ENCODE results near the gene TTLL7. TPM values are rescaled to one million over a fixed set of nuclear protein-coding genes. Genes with fewer than 3 reads are reported as not detected.
A peak's percentile ranks its signal among the peaks of the same experiment; 100 is the strongest.
"Not testable (repeated sequence)": the region's sequence is repeated elsewhere in the genome, so short reads cannot be mapped to it uniquely, and the experiment has no call there.

TTLL7 gene
- total RNA-seq, 1 donor from 2014 or later = 92.7 TPM

DNA sequence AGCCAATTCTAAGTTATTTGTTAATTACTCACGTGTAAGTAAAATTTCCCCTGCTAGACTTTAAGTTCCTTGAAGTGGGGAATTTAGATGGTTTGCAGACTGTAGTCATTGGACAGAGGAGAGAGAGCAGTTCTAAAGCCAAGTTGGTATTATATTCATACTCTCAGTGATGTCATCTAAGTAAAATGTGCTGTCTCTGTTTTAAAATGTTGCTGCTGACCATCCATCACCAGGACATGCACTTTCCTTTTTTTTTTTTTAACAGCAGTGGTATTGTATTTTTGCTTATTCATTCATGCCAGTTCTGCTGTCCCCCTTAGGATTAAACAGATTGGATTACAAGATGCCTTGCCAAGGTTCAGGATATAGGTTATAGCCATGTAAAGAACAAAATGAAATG is 2.3 kb downstream of the TTLL7 start:
- DNase-seq (ENCODE audit: low spot score) = peak; percentile 71

DNA sequence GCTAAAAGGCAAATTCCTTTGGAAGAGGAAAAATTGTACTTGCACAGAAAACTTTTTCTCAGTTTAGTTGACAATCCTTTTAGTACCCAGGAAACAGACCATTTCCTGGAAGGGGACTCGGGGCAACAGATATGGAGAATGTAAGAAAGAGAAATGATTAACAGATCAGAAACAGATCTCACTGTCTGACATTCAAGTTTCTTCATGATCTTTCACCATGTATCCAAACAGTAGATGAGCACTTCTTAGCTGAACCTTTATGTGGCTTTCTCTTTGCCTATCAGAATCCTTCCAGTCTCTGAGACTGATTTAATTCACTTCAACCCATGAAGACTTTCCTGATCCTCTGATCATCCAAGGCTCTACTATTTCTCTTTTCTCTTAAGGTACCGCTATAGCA is 2.7 kb downstream of the TTLL7 start:
- DNase-seq (ENCODE audit: low spot score) = no peak

DNA sequence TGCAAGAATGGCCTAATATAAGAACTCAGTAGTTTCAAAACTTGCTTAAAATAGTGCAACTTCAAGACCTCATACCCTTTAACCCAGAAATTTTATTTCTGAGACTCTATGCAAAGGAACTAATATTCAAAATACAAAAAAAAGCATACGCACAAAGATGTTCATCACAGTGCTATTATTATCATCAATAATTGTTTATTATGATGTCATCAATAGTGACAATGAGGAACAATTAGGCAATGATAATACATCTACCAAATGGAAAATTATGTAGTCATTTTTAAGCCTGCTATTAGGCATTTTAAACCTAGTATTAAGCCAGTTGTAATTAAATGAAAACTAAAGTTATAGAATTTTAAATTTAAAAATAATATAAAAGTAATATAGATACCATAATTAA is 3.3 kb downstream of the TTLL7 start:
- DNase-seq (ENCODE audit: low spot score) = no peak

DNA sequence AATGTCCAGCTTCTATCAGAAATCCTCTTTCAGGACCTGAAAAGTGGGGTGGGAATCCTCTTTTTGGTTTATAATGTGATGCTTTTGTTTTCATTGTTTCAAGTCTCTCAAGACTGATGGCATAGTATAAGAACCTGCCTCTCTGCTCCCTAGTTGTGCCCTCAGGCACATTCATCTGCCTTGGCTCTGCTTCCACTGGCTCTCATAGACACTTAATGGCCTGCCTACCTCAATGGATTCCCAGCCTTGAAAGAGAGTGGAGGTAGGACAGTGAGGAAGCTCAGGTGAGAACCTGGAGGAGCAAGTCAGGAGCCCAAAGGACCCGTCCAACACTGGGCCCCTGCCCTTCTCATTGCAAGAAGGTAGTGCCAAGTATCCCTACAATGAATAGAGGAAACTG is 4.8 kb downstream of the TTLL7 start:
- DNase-seq (ENCODE audit: low spot score) = no peak

DNA sequence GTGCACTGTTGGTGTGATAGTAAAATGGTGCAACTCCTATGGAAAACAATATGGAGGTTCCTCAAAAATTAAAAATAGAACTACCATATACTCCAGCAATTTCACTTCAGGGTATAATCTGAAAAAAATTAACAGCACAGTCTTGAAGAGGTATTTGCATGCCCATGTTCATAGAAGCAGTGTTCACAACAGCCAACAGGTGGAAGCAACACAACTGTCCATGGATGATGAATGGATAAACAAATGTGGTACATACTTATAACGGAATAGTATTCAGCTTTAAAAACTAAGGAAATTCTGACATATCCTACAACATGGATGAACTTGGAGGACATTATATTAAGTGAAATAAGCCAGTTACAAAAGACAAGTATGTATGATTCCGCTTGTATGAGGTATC is 8.2 kb downstream of the TTLL7 start:
- DNase-seq (ENCODE audit: low spot score) = no peak

DNA sequence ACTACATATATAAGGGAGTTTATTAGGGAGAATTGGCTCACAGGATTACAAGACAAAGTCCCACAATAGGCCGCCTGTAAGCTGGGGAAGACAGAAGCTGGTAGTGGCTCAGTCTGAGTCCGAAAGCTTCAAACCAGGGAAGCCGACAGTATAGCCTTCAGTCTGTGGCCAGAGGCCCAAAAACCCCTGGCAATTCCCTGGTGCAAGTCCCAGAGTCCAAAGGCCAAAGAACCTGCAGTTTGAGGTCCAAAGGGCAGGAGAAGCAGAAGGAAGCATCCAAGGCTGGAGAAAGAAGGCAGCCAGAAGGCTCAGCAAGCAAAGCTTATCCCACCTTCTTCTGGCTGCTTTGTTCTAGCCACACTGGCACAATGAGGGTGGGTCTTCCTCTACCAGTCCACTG is 13.9 kb downstream of the TTLL7 start:
- no peak for DNase-seq (ENCODE audit: low spot score)

DNA sequence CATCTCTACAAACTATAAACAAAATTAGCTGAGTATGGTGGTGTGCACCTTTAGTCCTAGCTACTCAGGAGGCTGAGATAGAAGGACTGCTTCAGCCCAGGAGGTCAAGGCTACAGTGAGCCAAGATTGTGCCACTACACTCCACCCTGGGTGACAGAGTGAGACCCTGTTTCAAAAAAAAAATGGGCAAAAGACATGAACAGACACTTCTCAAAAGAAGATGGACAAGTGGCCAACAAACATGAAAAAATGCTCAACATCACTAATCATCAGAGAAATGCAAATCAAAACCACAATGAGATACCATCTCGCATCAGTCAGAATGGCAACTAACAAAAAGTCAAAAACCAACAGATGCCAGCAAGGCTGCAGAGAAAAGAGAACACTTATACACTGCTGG is 15.0 kb downstream of the TTLL7 start:
- not testable (repeated sequence) for DNase-seq (ENCODE audit: low spot score)

DNA sequence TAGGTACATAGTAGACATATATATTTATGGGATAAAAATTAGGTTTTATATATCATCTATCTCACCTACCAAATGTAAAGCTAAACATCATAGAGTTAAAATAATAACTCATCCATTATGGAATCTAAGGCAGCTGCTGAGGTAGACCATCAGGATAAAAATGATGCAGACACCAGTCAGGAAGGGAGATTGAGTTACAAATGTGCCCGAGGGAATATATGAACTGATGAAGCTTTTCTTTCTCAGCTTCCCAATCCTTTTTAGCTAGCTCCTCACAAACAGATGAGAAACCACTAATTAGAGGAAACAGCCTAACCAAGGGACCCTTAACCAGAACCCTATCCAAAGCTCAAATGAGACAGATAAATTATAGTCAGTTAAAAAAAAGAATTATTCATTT is 20.9 kb downstream of the TTLL7 start:
- no peak for DNase-seq (ENCODE audit: low spot score)

DNA sequence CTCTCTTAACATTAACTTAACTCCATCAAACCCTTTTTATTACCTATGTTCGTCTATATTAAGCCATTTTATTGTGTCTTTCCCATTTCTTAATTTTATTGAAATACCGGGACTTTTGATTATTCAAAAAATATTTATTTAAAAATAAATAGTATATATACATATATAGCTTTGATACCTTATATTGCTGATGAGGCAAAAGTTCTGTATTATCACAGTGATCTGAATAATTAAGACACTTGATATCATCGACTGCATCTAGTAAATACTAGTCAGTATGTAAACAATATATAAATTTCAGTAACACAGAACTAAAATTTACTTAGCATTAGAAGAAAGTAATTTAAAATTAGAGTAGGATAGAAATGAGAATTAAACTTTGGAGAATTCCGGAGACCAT is 22.0 kb downstream of the TTLL7 start:
- DNase-seq (ENCODE audit: low spot score) = no peak

DNA sequence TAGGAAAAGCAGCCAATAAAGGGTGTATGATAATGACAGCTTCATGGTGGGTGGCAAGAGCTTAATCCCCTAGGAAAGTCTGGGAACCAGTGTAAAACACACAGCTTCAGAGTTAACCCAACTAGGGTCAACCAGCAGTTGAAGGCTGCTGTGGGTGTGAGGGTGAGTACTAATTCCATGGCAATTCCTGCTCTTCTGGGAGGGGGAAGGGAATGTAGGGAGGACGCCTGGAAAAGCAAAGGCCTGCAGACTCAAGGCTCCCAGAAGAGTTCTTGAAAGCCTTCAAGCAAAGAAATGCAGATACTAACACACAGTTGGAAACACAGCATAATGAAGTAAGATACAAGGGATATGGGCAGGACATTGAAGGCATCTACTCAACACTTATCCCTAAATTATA is 28.1 kb downstream of the TTLL7 start:
- DNase-seq (ENCODE audit: low spot score) = no peak

DNA sequence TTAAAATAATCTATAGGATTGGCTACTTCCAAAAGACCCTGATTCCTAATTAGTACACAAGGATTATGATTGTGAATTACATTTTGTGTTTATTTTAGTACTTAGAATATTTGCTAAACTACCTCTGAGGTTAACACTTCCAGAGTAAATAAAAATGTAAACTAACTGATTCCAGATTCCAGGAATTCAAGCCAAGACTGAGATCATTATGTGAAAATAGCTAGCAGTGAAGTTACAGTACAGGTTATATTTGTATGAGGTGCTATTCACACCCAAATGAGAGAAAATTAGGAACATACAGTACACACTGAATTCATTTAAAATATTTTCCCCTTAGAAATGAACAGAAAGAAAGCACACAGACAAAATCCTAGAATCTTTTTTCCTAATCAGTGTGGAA is 28.8 kb downstream of the TTLL7 start:
- DNase-seq (ENCODE audit: low spot score) = no peak

DNA sequence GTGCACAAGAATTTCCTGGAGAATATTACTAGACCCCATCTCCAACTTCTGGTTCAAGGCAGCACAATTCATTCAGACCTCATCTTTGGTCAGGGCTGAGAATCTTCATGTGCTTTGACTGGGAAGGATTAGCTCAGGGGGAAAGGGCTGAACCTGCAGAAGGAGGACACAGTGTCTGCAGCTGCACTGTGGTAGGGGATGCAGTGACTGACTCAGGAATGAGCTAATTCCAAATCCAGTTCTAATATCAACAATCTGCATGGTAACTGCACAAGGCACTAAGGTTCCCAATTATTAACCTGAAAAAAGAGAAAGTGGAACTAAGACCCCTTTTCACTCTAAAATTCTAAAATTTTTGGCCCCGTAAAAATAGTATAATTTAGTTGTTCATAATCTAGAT is 31.6 kb downstream of the TTLL7 start:
- no peak for DNase-seq (ENCODE audit: low spot score)

DNA sequence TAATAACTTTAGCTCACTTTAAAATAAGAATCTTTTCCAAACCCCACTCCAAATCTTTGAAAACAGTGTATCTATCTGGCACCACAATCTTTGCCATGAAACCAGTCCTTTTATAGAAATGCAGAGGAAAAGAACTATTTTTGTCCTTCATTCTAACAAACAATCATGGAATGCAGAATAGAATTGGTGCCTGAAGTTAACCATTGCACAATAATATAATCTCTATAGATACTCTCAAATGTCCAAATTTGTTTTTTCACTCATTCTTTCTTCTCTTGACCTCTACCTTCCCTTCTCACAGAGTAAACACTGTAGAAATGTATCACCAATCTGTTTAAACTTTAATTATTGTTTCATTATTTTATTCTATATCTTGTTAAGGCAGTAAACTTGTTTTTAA is 34.8 kb downstream of the TTLL7 start:
- DNase-seq (ENCODE audit: low spot score) = peak; percentile 37

DNA sequence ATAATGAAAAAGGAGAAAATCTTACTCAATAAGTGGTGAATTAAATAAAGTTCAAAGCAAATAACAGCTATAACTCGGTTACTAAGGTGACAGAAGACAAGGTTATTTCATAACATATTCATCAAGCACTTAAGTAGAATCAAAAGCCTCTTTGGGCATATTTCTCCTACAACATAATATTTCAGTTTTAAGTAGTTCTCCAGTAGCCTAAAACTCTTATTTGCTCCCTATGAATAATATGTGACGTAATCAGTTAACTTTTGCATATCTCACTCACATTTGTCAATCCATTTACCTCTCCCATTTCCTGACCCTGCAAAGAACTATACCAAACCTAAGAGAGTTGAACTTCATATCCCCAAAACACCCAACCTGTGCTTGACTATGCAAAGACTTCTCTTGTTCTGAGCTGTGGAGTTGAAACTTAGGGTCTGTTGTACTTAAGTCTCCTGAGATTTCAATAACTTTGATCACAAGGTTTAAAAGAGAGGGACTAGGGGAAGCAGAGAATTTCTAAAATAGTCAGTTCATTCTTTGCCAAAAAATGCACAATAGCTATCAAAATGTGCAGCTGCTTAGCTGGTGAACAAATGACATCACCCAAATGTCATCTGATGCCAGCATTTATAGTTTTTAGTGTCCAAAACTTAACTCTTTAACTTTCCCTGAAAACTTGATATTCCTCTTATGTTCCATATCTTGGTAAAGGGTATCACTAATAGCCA is 37.2 kb downstream of the TTLL7 start:
- no peak for DNase-seq (ENCODE audit: low spot score)

DNA sequence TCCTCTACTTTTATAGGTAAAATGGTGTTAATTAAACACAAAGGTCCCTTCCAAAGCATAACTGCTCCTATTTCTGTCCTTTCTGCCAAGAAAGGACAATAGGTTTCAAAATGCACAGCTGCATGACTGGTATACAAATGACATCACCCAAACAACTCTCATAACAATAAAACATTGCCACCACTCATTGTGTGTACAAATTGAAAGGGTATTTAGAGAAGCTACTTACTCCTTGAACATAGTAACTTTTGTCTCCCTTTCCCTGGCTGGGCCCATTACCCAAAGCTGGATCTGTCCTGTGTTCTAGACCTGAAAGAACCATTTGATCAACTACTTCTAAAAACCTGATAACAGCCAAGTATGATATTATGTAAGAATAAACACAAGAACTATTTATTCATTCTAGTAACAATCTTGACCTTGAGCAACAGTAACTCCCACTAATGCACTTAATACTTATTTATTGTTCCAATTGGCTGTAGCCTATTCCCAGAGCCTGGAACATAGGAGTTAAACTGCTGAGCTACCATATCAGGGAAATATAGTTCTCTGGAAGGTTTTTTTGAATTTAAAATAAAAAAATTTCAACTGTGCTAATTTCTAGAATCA is 38.2 kb downstream of the TTLL7 start:
- peak; percentile 9 for DNase-seq (ENCODE audit: low spot score)

DNA sequence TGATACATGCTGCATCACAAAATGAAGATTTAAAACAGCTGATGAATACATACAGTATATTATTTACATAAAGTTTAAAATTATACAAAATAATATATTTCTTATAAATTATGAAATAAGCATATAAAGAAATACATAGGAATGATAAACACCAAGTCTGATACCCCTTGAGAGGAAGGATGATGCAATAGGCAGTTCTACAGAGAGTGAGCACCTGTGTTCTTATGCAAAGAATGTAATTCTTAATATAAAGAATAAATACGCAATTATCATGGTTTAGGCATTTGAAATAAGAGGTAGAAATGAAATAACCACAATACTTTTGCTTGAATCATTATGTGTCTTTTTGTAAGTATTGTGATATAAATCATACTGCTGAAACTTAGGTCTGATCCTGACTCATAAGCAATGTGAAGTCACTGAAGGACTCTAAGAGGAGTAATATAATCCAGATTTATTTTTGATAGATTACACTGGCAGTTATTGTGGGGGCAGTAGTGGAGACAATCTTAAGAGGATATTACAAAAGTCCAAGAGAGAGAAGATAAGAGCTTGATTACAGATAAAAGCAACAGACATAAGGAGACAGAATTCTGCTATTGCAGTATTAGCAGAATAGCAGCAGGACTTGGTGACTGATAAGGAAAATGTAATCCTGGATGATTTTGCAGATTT is 39.0 kb downstream of the TTLL7 start:
- peak; percentile 88 for DNase-seq (ENCODE audit: low spot score)

DNA sequence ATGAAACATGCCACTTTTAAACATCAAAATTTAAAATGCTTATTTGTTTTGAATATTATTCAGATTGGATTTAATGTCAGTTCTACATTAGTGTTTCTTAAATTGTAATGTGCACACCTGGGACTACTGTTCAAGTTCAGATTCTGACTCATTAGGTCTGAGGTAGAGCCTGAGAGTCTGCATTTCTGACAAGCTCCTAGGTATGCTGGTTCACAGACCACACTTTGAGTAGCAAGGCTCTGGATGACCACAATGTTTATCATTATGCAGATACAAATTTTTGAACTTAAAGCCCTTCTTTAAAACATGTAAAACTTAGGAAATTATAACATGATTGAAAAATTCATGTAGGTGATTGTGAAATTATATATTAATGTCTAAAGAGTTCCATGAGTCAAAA is 40.2 kb downstream of the TTLL7 start:
- DNase-seq (ENCODE audit: low spot score) = no peak

DNA sequence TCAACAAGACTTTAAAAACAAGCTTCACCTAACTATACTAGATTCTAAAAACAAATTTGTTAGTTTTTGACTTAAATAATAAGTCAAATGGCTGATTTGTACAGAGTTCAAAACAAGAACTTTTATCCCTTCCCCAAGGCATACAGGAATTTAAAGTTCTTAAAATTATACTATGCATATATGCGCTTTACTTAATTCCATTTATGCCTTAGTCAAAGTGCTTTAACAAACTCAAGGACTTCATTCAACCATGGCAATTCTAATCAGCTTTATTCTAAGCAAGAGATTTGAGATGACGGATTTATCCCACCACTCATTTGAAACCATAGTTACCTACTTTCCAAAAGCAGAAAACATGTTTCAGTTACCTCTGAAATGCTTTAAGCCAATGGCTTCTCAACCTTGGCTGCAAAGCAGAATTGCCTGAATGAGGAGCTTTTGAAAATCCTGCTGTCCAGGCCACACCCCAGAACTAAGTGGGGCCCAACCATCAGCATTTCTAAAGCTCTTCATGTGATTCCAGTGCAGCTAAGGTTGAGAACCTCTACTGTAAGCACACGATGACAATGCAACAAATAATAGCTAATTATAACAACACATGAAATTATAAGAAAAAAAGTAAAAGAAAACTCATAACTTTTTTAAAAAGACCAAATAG is 44.6 kb downstream of the TTLL7 start:
- peak; percentile 36 for DNase-seq (ENCODE audit: low spot score)

DNA sequence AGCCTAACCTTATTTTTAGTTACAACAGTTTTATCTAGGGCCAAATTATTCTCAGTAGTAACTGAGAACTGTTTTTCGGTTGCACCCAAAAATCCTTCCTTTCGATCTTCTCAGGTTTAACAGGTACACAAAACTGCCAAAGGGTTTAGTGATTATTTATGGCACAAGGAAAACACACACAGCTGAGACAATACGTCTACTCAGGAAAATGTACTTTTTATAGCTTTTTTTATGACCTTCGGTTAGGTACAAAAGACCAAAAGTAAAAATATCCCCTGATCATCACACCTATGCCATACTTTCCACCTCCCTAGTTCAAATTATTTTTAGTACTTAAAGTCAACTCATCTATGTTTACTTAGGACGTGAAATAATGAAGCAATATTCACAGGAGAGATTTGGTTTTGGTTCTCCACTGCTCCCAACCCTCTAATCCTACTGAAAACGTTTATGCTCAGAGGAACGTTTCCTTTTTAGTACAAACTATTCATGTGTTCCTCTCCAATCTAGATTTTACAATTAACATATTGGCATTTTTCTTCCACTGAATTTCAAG is 48.7 kb downstream of the TTLL7 start:
- DNase-seq (ENCODE audit: low spot score) = no peak

DNA sequence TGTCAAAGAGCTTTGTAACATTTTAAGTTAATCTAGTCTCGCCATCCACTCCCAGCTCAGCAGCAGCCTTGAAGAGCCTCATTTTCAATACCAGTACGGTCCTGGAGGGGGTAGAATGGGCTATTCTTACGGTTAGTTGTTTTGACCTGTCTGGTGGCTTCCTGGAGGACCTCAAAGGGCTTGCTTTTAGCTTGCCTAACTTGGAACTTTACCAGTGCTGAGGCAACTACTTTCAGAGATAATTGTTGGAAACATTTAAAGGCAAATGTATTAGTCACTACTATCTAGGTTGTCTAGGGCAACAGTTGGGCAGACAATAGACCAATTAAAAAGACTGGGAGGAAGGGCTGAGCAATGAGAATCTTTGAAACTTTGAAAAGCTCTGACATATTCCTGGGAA is 56.0 kb downstream of the TTLL7 start:
- no peak for DNase-seq (ENCODE audit: low spot score)

DNA sequence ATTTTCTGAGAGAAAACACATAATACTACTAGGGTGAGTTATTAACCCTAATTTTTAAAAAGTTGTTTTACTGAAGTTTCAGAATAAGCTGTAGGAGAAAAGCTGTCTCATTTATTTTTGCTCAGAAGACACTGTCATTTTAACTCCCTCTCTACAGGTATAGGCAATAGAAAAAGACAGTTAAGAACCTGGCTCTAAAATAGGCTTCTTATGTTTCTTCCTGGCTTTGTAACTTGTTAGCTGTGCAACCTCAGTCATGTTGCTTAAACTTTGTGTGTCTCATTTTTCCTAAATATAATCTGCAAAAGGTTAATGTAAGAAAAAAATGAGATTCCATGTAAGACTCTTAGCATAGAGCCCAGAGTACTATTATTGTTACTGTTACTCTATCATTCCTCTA is 64.4 kb downstream of the TTLL7 start:
- no peak for DNase-seq (ENCODE audit: low spot score)

DNA sequence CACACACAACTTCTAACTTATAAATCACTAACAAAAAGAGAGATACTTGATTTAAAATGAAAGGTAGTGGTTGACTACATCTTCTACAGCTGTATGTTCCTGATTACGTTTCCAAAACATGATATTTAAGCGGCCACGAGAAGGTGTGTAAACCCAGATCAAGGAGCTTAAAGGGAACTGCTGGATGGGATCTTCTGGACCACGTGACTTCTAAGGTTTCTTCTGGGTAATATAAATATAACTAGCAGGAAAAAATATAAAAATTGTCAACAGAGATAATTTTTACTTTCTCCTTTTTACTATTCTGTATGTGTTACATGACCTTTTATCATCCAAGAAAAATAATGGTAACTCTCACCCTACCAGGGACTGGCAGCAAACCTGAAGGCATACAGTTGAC is 66.2 kb downstream of the TTLL7 start:
- DNase-seq (ENCODE audit: low spot score) = no peak
